Measurements from ENCODE around the gene PTPN14.

- TF ChIP-seq POLR2A (IDR thresholded peaks at IDR 0.05) (no peak), CTCF (IDR thresholded peaks at IDR 0.05) (no peak)
These were observed 112.9 kb downstream of the PTPN14 start for GRCh38 chr1:214438530-214438929.
